Measurements from ENCODE around the gene TREM2.

TREM2 gene

DNA sequence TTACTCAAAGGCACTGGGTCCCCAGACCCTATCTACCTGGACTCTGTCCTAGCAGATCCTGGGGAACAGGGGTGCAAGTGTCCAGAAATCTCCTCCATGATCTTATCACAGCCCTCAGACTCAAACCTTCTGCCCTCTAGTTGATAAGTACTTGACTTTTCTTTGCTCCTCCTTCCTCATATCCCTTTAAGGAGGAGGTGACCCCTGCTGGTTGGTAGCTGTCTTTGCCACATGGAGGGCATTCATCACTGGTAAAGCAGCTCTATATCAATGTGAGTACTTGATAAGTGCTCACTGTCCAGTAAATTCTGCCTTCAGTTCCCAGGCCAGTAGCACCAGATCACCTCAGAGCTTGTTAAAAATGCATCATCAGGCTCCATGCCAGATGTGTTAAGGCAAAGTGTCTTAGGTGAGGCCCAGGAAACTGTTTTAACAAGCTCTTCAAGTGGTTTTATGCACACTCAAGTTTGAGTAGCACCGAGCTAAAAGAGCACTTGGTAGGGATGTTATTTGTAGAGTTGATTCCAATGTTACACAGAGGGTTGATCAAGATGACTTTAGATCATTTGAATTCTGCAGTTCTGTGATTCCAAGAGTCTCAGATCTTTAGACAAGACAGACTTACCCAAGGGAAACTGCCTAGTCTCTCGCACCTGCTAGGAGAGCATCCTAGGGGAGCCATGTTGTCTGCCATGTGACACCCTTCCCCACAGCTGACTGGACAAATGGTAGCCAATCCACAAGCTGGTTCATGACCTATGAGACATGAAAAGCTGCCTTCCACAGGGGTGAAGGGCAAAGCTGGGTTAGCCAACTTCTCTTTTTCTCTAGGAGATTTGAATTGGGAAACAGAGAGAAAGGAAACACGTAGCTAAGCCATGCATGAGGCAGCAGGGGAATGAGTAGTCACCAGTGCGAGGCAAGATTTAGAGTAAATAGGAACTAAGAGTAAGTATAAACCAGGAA, 19.4 kb upstream of the TREM2 start:
- DNase-seq (ENCODE audit: low read depth in 2 of 2): no peak

GRCh38 chr6:41181566-41181965, 18.6 kb upstream of the TREM2 start:
- no peak for DNase-seq (ENCODE audit: low read depth in 2 of 2)

GRCh38 chr6:41179163-41179562, 16.2 kb upstream of the TREM2 start:
- DNase-seq (ENCODE audit: low read depth in 2 of 2): no peak

DNA sequence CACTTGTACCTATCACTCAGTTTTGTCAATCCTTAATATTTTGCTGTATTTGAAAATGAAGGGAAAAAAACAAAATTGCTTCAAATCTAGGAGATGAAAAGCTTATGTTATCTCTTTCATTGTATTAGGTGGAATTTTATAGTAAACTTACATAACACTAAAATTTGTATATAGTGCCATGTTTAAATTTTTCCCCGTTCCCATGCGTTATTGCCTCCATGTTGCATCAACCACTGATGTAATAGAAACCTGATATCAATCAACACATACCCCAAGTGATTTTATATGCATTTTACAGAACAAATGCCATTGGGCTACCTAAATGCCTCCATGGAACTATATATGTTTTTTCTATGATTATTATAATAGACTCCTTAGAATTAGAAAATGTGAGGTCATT, 14.8 kb upstream of the TREM2 start:
- no peak for DNase-seq (ENCODE audit: low read depth in 2 of 2)

- no peak for DNase-seq (ENCODE audit: low read depth in 2 of 2)
Observed at GRCh38 chr6:41177287-41177686, 14.4 kb upstream of the TREM2 start.

GRCh38 chr6:41176189-41176588, 13.3 kb upstream of the TREM2 start:
- no peak for DNase-seq (ENCODE audit: low read depth in 2 of 2)

- no peak for DNase-seq (ENCODE audit: low read depth in 2 of 2)
Observed at GRCh38 chr6:41175084-41175483, 12.2 kb upstream of the TREM2 start.

GRCh38 chr6:41174610-41175009, 11.7 kb upstream of the TREM2 start:
- no peak for DNase-seq (ENCODE audit: low read depth in 2 of 2)

- no peak for DNase-seq (ENCODE audit: low read depth in 2 of 2)
Observed at GRCh38 chr6:41171908-41172307, 9.0 kb upstream of the TREM2 start.

GRCh38 chr6:41170547-41171160, 7.7 kb upstream of the TREM2 start:
- no peak for DNase-seq (ENCODE audit: low read depth in 2 of 2)

DNA sequence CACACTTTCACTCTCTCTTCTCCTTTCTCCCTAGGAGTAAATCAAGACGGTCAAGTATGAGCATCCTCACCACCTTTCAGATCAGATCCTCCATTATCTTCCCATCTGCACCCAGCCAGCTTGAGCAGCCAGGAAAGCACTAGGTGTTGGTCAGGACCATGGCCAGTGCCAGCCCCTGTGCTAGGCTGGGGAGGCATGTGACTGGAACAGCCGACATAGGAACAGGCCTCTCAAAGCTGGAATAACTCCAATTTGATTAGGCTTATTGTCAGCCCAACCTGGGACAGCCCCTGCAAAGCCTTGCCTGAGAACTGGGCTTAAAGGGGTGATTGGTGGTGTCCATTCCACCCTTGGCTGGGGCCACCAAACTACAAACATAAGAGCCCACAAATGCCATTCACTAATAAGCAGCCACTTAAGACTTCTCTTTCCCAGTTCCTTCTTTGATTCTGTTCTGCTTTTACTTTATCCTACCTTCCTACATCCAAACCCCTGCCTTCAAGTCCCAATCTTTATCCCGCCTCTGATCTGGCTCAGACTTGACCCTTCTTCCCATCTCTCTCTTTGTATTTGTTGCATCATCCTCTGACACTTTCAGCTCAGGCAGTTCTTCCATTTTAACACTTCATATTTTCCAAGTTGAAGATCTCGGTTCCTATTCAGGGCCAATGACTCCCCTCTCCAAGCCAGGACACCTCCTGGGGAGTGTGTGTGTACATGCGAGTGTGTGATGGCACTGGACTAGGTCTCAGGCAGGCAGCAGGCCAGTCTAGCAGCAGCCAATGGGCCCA, 4.5 kb upstream of the TREM2 start:
- DNase-seq (ENCODE audit: low read depth in 2 of 2): no peak

DNA sequence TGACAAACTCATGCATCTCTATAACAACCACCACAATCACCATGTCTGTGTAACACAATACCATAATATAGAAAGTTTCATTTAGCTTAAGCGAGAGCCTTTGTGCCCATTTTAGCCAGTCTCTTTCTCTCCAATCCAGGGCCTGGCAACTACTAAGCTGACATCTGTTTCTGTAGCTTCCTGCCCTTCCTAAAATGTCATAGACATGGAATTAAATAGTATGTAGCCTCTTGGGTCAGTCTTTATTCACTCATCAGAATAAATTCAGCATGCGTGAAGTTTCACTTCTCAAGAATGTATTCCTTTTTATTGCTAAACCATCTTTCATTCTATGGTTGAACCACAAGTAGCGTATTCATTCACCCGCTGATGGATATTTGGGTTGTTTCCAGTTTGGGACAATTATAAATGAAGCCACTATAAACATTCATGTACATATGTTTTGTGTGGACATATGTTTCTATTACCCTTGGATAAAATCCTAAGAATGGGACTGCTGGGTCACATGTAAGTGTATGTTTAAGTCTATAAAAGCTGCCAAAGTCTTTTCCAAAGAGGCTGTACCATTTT, 1.7 kb upstream of the TREM2 start:
- DNase-seq (ENCODE audit: low read depth in 2 of 2): no peak

GRCh38 chr6:41163419-41163717, 452 bp upstream of the TREM2 start:
- no peak for DNase-seq (ENCODE audit: low read depth in 2 of 2)

GRCh38 chr6:41161851-41162552, 914 bp downstream of the TREM2 start:
- no peak for DNase-seq (ENCODE audit: low read depth in 2 of 2)

DNA sequence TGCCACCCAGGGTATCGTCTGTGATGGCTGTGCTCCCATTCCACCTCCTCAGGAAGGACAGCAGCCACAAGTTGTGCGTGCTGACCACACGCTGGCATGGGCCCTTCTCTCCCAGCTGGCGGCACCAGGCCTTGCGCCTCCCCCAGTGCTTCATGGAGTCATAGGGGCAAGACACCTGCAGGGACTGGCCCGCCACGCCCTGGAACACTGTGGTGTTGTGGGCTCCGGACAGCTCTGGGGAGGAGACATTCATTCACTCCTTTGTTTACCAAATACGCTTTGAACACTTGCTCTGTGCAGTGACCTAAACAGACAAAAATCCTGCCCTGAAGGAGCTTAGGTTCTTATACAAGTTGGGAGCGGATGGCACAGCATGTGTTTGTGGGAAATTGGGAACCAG, 1.5 kb downstream of the TREM2 start:
- no peak for DNase-seq (ENCODE audit: low read depth in 2 of 2)

DNA sequence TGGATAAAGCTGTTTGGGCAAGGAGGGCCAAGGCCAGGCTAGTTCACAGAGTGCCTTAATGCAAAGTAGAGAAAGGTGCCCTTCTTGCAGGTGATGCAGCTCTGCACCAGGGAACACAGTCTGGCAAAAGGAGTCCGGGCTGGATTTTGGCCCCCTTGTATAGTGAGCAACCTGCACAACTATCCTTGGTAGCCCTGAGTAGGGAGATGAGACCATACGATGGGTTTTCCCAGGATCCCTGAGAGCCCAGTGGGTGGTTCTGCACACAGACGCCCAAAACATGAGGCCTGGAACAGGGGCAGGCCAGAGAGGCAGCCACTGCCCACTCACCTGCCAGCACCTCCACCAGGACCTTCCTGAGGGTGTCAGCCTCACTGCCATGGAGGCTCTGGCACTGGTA, 2.0 kb downstream of the TREM2 start:
- DNase-seq (ENCODE audit: low read depth in 2 of 2): no peak

DNA sequence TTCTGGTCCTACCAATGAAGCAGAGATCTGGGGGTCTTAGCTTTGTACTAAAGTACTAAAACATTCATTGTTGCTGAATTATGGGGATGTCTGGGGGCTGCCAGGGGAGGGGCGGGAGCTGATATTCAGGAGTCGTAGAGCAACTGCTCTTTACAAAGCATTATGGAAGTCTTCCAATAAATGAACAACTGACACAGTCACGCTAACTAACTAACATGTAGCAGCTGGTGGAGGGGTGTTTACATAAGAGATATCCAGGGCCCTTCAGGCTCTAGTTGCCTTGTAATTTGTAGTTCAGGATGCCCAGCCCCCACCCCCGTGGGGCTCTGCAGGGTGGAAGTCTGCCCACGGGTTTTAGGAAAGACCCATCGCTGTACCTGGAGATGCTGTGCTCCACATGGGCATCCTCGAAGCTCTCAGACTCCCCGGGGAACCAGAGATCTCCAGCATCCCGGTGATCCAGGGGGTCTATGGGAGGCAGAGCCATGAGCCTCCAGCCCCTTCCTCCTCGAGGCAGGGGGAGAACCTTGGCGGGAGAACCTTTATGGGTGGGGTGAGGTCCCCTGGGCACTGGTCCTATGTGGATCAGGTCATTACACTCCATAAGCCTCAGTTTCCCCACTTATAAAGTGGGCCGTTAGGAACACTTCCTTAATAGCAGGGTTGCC, 3.4 kb downstream of the TREM2 start:
- no peak for DNase-seq (ENCODE audit: low read depth in 2 of 2)

- DNase-seq (ENCODE audit: low read depth in 2 of 2): no peak
Observed at GRCh38 chr6:41157323-41157722, 5.6 kb downstream of the TREM2 start.

DNA sequence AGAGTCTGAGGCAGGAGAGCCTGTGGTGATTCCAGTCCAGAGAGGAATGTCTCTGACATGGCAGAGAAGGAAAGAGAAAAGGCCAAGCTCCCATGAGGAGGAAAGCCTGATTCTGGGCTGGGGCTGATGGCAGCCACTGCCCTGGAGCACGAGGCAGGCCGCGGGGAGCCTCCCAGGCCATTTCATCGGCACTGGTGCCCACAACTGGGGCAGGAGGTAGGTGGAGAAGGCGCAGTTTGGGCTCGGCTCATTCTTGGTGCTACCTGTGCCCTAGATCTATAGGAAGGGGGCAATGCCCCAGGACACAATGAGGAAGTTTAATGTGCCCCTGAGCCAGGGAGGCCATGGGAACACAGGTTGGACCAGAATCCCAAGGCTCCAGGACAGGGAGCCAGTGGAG, 6.1 kb downstream of the TREM2 start:
- no peak for DNase-seq (ENCODE audit: low read depth in 2 of 2)

DNA sequence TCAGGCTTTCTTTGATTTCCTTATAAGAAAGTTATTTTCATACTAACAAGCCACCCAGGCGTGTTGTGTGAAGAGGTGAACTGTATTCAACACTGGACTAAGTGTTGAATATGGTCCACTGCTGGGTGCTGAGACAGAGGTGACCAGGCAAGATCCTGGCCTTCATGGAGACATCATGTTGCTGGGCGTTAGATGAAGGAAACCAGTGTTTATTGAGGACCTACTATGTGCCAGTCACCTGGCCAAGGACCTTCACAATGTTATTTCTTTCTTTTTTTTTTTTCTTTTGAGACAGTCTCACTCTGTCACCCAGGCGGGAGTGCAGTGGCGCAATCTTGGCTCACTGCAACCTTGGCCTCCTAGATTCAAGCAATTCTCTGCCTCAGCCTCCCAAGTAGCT, 6.9 kb downstream of the TREM2 start:
- no peak for DNase-seq (ENCODE audit: low read depth in 2 of 2)

DNA sequence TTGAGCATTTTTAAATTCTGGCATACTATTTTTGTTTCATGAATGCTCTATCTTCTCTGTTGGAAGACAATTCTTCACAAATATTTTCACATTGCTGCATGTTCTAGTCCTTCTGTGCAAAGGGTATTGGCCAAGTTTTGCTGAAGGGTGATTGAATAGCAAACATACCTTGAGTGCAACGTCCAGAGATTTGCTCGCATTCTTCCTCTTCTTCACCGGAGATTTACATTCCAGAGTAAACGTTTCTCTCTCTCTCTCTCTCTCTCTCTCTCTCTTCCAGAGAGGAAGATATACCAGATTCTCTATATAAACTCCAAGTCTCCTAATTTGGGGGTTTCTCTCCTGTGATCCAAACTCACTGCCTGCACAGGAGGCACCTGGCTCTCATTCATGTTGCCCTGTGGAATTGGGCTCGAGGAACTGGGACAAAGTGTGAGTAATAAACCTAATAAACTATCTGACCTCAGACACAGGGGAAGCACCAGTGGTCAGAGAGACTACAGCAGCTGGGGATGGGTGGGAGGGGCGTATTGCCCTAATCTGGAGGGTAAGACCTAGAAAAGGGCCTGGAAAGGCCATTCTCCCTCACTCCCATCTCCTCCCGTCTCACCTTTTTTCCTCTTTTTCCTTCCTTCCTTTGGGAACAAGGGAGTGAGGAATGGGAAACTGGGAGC, 7.6 kb downstream of the TREM2 start:
- no peak for DNase-seq (ENCODE audit: low read depth in 2 of 2)
